B cell (primary cell): ENCODE measurements around the gene ADH1B. TPM values are rescaled to one million over a fixed set of nuclear protein-coding genes. Genes with fewer than 3 reads are reported as not detected.

Experiments used
- ATAC-seq: fragments of 200-7000 bp; cut with Tn5 transposase; one replicate; pipeline ENCODE4 v1.10.0; 2021; ENCODE audit warnings: low read depth, mild to moderate bottlenecking, moderate number of reproducible peaks, moderate library complexity
- CTCF ChIA-PET: fragments of 350-600 bp; sonication (Branson Sonifier 250); formaldehyde crosslinking; loops from one replicate; lab custom pipeline; 2021; ENCODE audit warnings: antibody characterized with exemption, inconsistent platforms; lab: Charles Lee
- POLR2A ChIA-PET: fragments of 350-600 bp; sonication (Branson Sonifier 250); formaldehyde crosslinking; loops from one replicate; lab custom pipeline; 2021; ENCODE audit warnings: antibody characterized with exemption; lab: Charles Lee
- DNase-seq: peaks from one replicate; pipeline ENCODE4 v3.0.0; 2013
- H2AFZ ChIP-seq: 2 replicates; pipeline ENCODE4 v1.6.1; 2012; ENCODE audit warnings: mild to moderate bottlenecking, low read depth, low read length; ENCODE audit not compliant: insufficient read depth, poor library complexity, severe bottlenecking
- H3K27ac ChIP-seq, 2 donors: 1 replicate in 1 of 2; 2 replicates in 1 of 2; pipeline ENCODE4 v1.5.1; 2012 to 2013; ENCODE audit warnings: low read length in 2 of 2, mild to moderate bottlenecking in 2 of 2, moderate library complexity in 1 of 2
- H3K27me3 ChIP-seq, 4 experiments: fragments of 200-600 bp in 1 of 4; sonication (generic) in 1 of 4; replicated peaks in 1 of 4; 1 replicate in 2 of 4; 2 replicates in 2 of 4; pipeline versions ENCODE4 v1.6.1 to v1.7.0; 2013 to 2016; ENCODE audit warnings: low read length in 3 of 4, mild to moderate bottlenecking in 2 of 4, mixed read lengths in 1 of 4, moderate library complexity in 1 of 4; ENCODE audit not compliant: insufficient read depth in 4 of 4, control insufficient read depth in 3 of 4; ENCODE audit errors: control extremely low read depth in 1 of 4
- H3K36me3 ChIP-seq, 2 experiments: replicated peaks in 1 of 2; 1 replicate in 1 of 2; 2 replicates in 1 of 2; pipeline versions ENCODE4 v1.6.1 to v1.7.1; 2013; ENCODE audit warnings: low read length in 1 of 2; ENCODE audit not compliant: insufficient read depth in 2 of 2, control insufficient read depth in 1 of 2; ENCODE audit errors: control extremely low read depth in 1 of 2, extremely low read depth in 1 of 2
- H3K4me1 ChIP-seq, 2 donors: fragments of 200-600 bp in 1 of 2; sonication (generic) in 1 of 2; 1 replicate in 1 of 2; 2 replicates in 1 of 2; pipeline versions ENCODE4 v1.5.1 to v1.6.1; 2013 to 2017; ENCODE audit warnings: low read length in 2 of 2; ENCODE audit not compliant: control insufficient read depth in 2 of 2, insufficient read depth in 2 of 2
- H3K4me2 ChIP-seq: replicated peaks from 2 replicates; pipeline ENCODE3; 2012; ENCODE audit warnings: mild to moderate bottlenecking, low read depth, low read length; ENCODE audit not compliant: poor library complexity, severe bottlenecking
- H3K4me3 ChIP-seq, 5 experiments: fragments of 200-600 bp in 1 of 5; sonication (generic) in 1 of 5; 1 replicate in 3 of 5; 2 replicates in 2 of 5; pipeline versions ENCODE4 v1.5.1 to v1.7.0; 2011 to 2016; ENCODE audit warnings: low read length in 4 of 5, mild to moderate bottlenecking in 4 of 5, low read depth in 2 of 5, control low read depth in 1 of 5, moderate library complexity in 1 of 5; ENCODE audit not compliant: insufficient read depth in 1 of 5; ENCODE audit errors: control extremely low read depth in 1 of 5, extremely low read depth in 1 of 5
- H3K79me2 ChIP-seq: fragments of 200-600 bp; sonication (generic); one replicate; pipeline ENCODE4 v1.6.0; 2016; ENCODE audit warnings: low read length; ENCODE audit not compliant: control insufficient read depth, insufficient read depth
- H3K9ac ChIP-seq: fragments of 200-600 bp; sonication (generic); 2 replicates; pipeline ENCODE4 v1.6.1; 2017; ENCODE audit warnings: mild to moderate bottlenecking, low read length, moderate library complexity
- H3K9me3 ChIP-seq, 3 donors: one replicate each; pipeline versions ENCODE4 v1.6.1 to v1.7.1; 2013; ENCODE audit warnings: low read length in 2 of 3; ENCODE audit not compliant: control insufficient read depth in 2 of 3, insufficient read depth in 1 of 3; ENCODE audit errors: control extremely low read depth in 1 of 3
- H4K20me1 ChIP-seq: 2 replicates; pipeline ENCODE4 v1.6.0; 2012; ENCODE audit warnings: mild to moderate bottlenecking, low read length; ENCODE audit not compliant: insufficient read depth, control insufficient read depth, poor library complexity, severe bottlenecking
- H3K27ac Mint-ChIP-seq: one replicate; pipeline ENCODE4 v1.8.0; 2021; ENCODE audit warnings: mixed read lengths
- H3K27me3 Mint-ChIP-seq: one replicate; pipeline ENCODE4 v1.8.0; 2021; ENCODE audit warnings: mixed read lengths
- H3K4me1 Mint-ChIP-seq: one replicate; pipeline ENCODE4 v1.8.0; 2021; ENCODE audit warnings: mixed read lengths
- H3K4me3 Mint-ChIP-seq: one replicate; pipeline ENCODE4 v1.8.0; 2021; ENCODE audit warnings: mixed read lengths
- H3K9me3 Mint-ChIP-seq: one replicate; pipeline ENCODE4 v1.8.0; 2022; ENCODE audit warnings: mixed read lengths; ENCODE audit not compliant: insufficient read depth
- EZH2 ChIP-seq: IDR thresholded peaks from 2 replicates; pipeline ENCODE4 v1.6.1; 2012; ENCODE audit warnings: borderline replicate concordance, low read depth, mild to moderate bottlenecking, moderate library complexity, low read length; ENCODE audit not compliant: insufficient read depth, poor library complexity, severe bottlenecking
- WGBS: methylation state at CpG from one replicate; pipeline ENCODE4 v1.1.5; 2013; ENCODE audit warnings: missing lambda C conversion rate; ENCODE audit not compliant: insufficient coverage; 5-methylcytosine and 5-hydroxymethylcytosine counted together
- intact Hi-C: fragments of 100-400 bp; cut with micrococcal nuclease; formaldehyde crosslinking; loops from one replicate; pipeline ENCODE4 v1.10.0; 2022
- polyA plus RNA-seq: library from polyadenylated mRNA; depleted of rRNA; stranded (reverse); fragments of >200 nt; gene quantifications from 2 replicates; pipeline ENCODE4 v1.2.3, GENCODE V29; 2012
- total RNA-seq, 2 donors: library from RNA; stranded (reverse); fragments of 120-200 nt in 1 of 2; gene quantifications; 1 replicate in 1 of 2; 2 replicates in 1 of 2; pipeline versions ENCODE4 v1.2.3 to v1.2.4, GENCODE V29; 2013 to 2022
- TF ChIP-seq, protein P1 (sequence below): fragments of 200-600 bp; IDR thresholded peaks from one replicate; pipeline ENCODE4 v1.8.0; 2022; ENCODE audit warnings: antibody characterized with exemption, mild to moderate bottlenecking

The ADH1B gene
- total and polyA plus RNA-seq, 2 donors (not counting 1 experiment from before 2014, with no cell fraction given) = not detected

DNA sequence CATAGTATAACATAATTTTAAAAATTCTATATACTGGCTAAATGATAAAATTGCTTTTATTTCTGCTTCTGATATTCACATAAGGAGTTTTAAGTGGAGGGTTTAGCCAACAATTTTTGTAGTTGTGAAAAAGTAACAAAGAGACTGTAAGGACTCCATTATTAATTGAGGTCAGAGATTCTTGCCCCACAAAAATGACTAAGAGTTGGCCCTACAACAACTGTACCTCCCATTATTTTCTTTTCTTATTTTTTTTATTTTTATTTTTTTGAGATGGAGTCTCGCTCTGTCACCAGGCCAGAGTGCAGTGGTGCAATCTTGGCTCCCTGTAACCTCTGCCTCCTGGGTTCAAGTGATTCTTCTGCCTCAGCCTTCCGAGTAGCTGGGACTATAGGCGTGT lies 9.4 kb upstream of the ADH1B start:
- intact Hi-C loops = no loop called here
- H3K9ac ChIP-seq = no peak overlapping the region
- H3K4me1 Mint-ChIP-seq = no peaks in the 10 kb centered on the region
- no peak overlapping the region for H3K4me3 ChIP-seq
- no peak overlapping the region for H3K27ac ChIP-seq
- no peaks in the 10 kb centered on the region for H3K9me3 Mint-ChIP-seq
- DNase-seq = no peak
- no peaks in the 10 kb centered on the region for H3K4me1 ChIP-seq
- ChIA-PET POLR2A (no interaction called here), CTCF (no interaction called here)
- no peak for TF ChIP-seq EZH2
- TF ChIP-seq, protein P1, sequence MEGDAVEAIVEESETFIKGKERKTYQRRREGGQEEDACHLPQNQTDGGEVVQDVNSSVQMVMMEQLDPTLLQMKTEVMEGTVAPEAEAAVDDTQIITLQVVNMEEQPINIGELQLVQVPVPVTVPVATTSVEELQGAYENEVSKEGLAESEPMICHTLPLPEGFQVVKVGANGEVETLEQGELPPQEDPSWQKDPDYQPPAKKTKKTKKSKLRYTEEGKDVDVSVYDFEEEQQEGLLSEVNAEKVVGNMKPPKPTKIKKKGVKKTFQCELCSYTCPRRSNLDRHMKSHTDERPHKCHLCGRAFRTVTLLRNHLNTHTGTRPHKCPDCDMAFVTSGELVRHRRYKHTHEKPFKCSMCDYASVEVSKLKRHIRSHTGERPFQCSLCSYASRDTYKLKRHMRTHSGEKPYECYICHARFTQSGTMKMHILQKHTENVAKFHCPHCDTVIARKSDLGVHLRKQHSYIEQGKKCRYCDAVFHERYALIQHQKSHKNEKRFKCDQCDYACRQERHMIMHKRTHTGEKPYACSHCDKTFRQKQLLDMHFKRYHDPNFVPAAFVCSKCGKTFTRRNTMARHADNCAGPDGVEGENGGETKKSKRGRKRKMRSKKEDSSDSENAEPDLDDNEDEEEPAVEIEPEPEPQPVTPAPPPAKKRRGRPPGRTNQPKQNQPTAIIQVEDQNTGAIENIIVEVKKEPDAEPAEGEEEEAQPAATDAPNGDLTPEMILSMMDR = no peak
- H3K27me3 ChIP-seq = peaks cover 0 to 2% (median 0%) of the 10 kb centered on the region in 4 experiments
- peaks cover 0 to 5% (median 0%) of the 10 kb centered on the region in 3 donors for H3K9me3 ChIP-seq
- no peak overlapping the region for H3K4me2 ChIP-seq
- no peak overlapping the region for H3K4me3 Mint-ChIP-seq
- H3K27ac Mint-ChIP-seq = no peak overlapping the region
- ATAC-seq = no peak
- no CpG with 5 or more reads among the region's 3 CpGs for WGBS
- no peak overlapping the region for H2AFZ ChIP-seq
- H4K20me1 ChIP-seq = no peaks in the 10 kb centered on the region
- H3K79me2 ChIP-seq = no peaks in the 10 kb centered on the region
- no peaks in the 10 kb centered on the region for H3K36me3 ChIP-seq
- no peaks in the 10 kb centered on the region for H3K27me3 Mint-ChIP-seq

DNA sequence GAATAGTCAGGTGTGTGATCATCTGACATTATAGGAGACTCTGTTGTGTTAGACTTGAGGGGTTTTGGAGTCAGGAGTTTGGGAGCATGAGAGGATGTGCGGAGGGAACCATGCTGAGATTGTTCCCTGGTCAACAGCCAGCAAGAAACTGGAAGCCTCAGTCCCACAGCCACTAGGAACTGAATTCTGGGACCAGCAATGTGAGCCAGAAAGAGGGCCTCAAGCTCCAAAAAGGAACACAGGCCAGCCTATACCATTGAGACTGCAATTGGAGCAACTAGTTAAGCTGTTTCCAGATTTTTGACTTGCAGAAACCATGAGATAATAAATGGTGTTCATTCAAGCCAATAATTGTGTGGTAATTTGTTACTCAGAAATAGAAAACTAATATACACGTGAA lies 8.7 kb upstream of the ADH1B start:
- Histone ChIP-seq H3K9me3 (peaks cover 0 to 5% (median 0%) of the 10 kb centered on the region in 3 donors), H3K27me3 (peaks cover 0 to 2% (median 0%) of the 10 kb centered on the region in 4 experiments), H2AFZ (no peak overlapping the region), H4K20me1 (no peaks in the 10 kb centered on the region), H3K79me2 (no peaks in the 10 kb centered on the region), H3K27ac (no peak overlapping the region), H3K4me3 (no peak overlapping the region), H3K4me2 (no peak overlapping the region), H3K36me3 (no peaks in the 10 kb centered on the region), H3K9ac (no peak overlapping the region), H3K4me1 (no peaks in the 10 kb centered on the region)
- WGBS = 100% methylated on average over 1 of the region's 2 CpGs
- Mint-ChIP-seq H3K9me3 (no peaks in the 10 kb centered on the region), H3K4me1 (no peaks in the 10 kb centered on the region), H3K27ac (no peak overlapping the region), H3K4me3 (no peak overlapping the region), H3K27me3 (no peaks in the 10 kb centered on the region)
- ATAC-seq (no peak), DNase-seq (no peak)
- no peak for TF ChIP-seq EZH2
- TF ChIP-seq, protein P1 = no peak
- ChIA-PET CTCF (no interaction called here), POLR2A (no interaction called here)
- intact Hi-C loops = no loop called here
